ENCODE data around the gene CLDN20.

The CLDN20 gene

GRCh38 chr6:155316419-155316818 lies 52.6 kb downstream of the CLDN20 start:
- H3K9me3 ChIP-seq (ENCODE audit: insufficient read depth, low read length), result no peaks in the 10 kb centered on the region
- H3K4me2 ChIP-seq (ENCODE audit: low read length), result no peak overlapping the region
- peaks cover 12% of the 10 kb centered on the region for H3K79me2 ChIP-seq (ENCODE audit: low read length)
- no peak overlapping the region for H2AFZ ChIP-seq (ENCODE audit: low read depth, low read length)
- H3K4me1 ChIP-seq (ENCODE audit: low read length), result peaks cover 10% of the 10 kb centered on the region; the same call in 1 of the 2 replicates
- H3K9ac ChIP-seq (ENCODE audit: low read length), result no peak overlapping the region
- H3K4me3 ChIP-seq (ENCODE audit: low read length), result no peak overlapping the region
- no peaks in the 10 kb centered on the region for H4K20me1 ChIP-seq (ENCODE audit: insufficient read depth, low read length)
- TF ChIP-seq EZH2phosphoT487 (IDR thresholded peaks at IDR 0.05; ENCODE audit: low read depth), result no peak
- no peak for TF ChIP-seq CTCF (IDR thresholded peaks at IDR 0.05; ENCODE audit: low read depth, low read length)
- H3K27ac ChIP-seq (ENCODE audit: low read length), result no peak overlapping the region
- H3K27me3 ChIP-seq (ENCODE audit: low read depth, low read length), result no peaks in the 10 kb centered on the region
- H3K36me3 ChIP-seq (replicated peaks; ENCODE audit: low read depth, low read length), result peaks cover 3% of the 10 kb centered on the region

- TF ChIP-seq EZH2phosphoT487 (IDR thresholded peaks at IDR 0.05; ENCODE audit: low read depth) (no peak), CTCF (IDR thresholded peaks at IDR 0.05; ENCODE audit: low read depth, low read length) (no peak)
- Histone ChIP-seq H3K9ac (ENCODE audit: low read length) (no peak overlapping the region), H3K4me1 (ENCODE audit: low read length) (peaks cover 10% of the 10 kb centered on the region; the same call in 1 of the 2 replicates)
These were observed 53.4 kb downstream of the CLDN20 start for GRCh38 chr6:155317186-155317585.

DNA sequence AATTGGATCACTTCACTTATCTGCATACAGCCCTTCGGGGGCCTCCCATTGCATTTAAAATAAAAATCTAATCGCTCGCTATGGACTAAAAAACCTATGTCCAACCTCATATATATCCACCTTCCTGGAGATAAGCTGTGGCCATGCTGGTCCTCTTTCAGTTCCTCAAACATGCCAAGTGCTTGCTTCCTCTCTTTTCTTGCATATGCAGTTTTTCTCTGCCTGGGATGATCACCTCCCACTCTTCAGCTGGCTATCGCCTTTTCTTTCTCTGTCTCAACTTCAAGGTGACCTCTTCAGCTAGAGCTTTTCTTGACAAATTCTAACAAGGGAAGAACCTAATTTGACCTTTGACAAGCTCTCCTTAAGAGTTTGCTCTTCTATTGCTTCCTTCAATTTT lies 56.1 kb downstream of the CLDN20 start:
- Histone ChIP-seq H3K9me3 (ENCODE audit: insufficient read depth, low read length) (no peaks in the 10 kb centered on the region), H3K27ac (ENCODE audit: low read length) (no peak overlapping the region), H3K4me2 (ENCODE audit: low read length) (no peak overlapping the region), H3K4me1 (ENCODE audit: low read length) (peaks cover 8% of the 10 kb centered on the region; the same call in 1 of the 2 replicates), H3K4me3 (ENCODE audit: low read length) (no peak overlapping the region), H3K36me3 (replicated peaks; ENCODE audit: low read depth, low read length) (no peaks in the 10 kb centered on the region), H3K27me3 (ENCODE audit: low read depth, low read length) (no peaks in the 10 kb centered on the region), H4K20me1 (ENCODE audit: insufficient read depth, low read length) (no peaks in the 10 kb centered on the region), H3K9ac (ENCODE audit: low read length) (no peak overlapping the region), H3K79me2 (ENCODE audit: low read length) (no peaks in the 10 kb centered on the region), H2AFZ (ENCODE audit: low read depth, low read length) (no peak overlapping the region)
- TF ChIP-seq EZH2phosphoT487 (IDR thresholded peaks at IDR 0.05; ENCODE audit: low read depth) (no peak), CTCF (IDR thresholded peaks at IDR 0.05; ENCODE audit: low read depth, low read length) (no peak)

More at GRCh38 chr6:155317186-155317585, 53.4 kb downstream of the CLDN20 start:
- Histone ChIP-seq H4K20me1 (ENCODE audit: insufficient read depth, low read length) (no peaks in the 10 kb centered on the region), H3K4me2 (ENCODE audit: low read length) (no peak overlapping the region), H2AFZ (ENCODE audit: low read depth, low read length) (no peak overlapping the region), H3K9me3 (ENCODE audit: insufficient read depth, low read length) (no peaks in the 10 kb centered on the region), H3K36me3 (replicated peaks; ENCODE audit: low read depth, low read length) (peaks cover 3% of the 10 kb centered on the region), H3K27me3 (ENCODE audit: low read depth, low read length) (no peaks in the 10 kb centered on the region), H3K4me3 (ENCODE audit: low read length) (no peak overlapping the region), H3K79me2 (ENCODE audit: low read length) (peaks cover 12% of the 10 kb centered on the region), H3K27ac (ENCODE audit: low read length) (no peak overlapping the region)

- Histone ChIP-seq H3K4me3 (ENCODE audit: low read length) (no peak overlapping the region), H3K4me2 (ENCODE audit: low read length) (no peak overlapping the region), H2AFZ (ENCODE audit: low read depth, low read length) (no peak overlapping the region), H4K20me1 (ENCODE audit: insufficient read depth, low read length) (no peaks in the 10 kb centered on the region), H3K27ac (ENCODE audit: low read length) (no peak overlapping the region), H3K36me3 (replicated peaks; ENCODE audit: low read depth, low read length) (no peaks in the 10 kb centered on the region), H3K4me1 (ENCODE audit: low read length) (peaks cover 8% of the 10 kb centered on the region; the same call in 1 of the 2 replicates), H3K79me2 (ENCODE audit: low read length) (no peaks in the 10 kb centered on the region), H3K9ac (ENCODE audit: low read length) (no peak overlapping the region), H3K9me3 (ENCODE audit: insufficient read depth, low read length) (no peaks in the 10 kb centered on the region), H3K27me3 (ENCODE audit: low read depth, low read length) (no peaks in the 10 kb centered on the region)
- TF ChIP-seq CTCF (IDR thresholded peaks at IDR 0.05; ENCODE audit: low read depth, low read length), result no peak
- TF ChIP-seq EZH2phosphoT487 (IDR thresholded peaks at IDR 0.05; ENCODE audit: low read depth), result no peak
These were observed 60.4 kb downstream of the CLDN20 start for GRCh38 chr6:155324172-155324571.

Measured in OCI-LY3 (cell line).